LNCaP clone FGC (cell line): ENCODE data around the gene FAM3A.

ENCODE experiments used
- DNase-seq: peaks from one replicate; pipeline ENCODE4 v3.0.0-alpha.2; 2011; ENCODE audit warnings: low read depth
- H3K4me3 ChIP-seq: 2 replicates; pipeline ENCODE4 v1.5.1; 2011; ENCODE audit warnings: mild to moderate bottlenecking, low read depth, low read length, control low read depth
- TF ChIP-seq, protein P1 (sequence below): IDR thresholded peaks from 2 replicates; pipeline ENCODE4 v1.5.1; 2012; ENCODE audit warnings: mild to moderate bottlenecking; ENCODE audit not compliant: control insufficient read depth, insufficient read depth; ENCODE audit errors: extremely low read depth

Gene FAM3A

GRCh38 chrX:154482786-154483185 is 33.2 kb downstream of the FAM3A start:
- TF ChIP-seq, protein P1, sequence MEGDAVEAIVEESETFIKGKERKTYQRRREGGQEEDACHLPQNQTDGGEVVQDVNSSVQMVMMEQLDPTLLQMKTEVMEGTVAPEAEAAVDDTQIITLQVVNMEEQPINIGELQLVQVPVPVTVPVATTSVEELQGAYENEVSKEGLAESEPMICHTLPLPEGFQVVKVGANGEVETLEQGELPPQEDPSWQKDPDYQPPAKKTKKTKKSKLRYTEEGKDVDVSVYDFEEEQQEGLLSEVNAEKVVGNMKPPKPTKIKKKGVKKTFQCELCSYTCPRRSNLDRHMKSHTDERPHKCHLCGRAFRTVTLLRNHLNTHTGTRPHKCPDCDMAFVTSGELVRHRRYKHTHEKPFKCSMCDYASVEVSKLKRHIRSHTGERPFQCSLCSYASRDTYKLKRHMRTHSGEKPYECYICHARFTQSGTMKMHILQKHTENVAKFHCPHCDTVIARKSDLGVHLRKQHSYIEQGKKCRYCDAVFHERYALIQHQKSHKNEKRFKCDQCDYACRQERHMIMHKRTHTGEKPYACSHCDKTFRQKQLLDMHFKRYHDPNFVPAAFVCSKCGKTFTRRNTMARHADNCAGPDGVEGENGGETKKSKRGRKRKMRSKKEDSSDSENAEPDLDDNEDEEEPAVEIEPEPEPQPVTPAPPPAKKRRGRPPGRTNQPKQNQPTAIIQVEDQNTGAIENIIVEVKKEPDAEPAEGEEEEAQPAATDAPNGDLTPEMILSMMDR = no peak
- H3K4me3 ChIP-seq = no peak overlapping the region
- DNase-seq = no peak

DNA sequence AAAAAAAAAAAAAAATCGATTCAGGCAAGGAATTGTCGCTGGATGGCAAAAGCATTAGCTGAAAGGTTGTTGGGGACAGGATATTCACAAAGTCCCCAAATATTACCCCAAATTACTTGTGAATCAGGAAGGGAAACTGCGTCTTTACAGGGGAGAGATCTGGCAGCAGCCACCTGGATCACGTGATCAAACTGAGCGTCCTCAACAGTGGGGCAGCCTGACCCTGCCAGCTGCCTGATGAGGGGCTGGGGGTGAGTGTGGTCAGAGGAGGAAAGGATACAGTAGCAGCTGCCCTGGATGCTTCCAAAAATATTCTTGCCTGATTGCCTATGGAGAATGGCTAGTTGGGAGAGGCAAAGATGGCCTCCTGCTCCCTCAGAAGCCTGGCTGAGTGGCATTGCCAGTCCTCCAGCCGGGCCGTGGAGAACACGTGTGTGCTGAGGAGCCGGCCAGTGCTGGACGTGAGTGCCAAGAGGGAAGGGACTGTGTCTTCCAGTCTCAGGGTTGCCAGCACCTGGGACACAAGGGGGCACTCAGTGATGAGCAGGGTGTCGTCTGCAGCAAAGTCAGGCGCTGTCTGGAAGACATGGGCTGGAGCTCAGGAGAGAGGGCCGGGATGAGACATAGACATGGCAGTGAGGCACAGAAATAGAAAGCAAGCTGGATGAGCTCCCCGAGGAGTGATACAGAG is 34.0 kb downstream of the FAM3A start:
- no peak overlapping the region for H3K4me3 ChIP-seq
- TF ChIP-seq, protein P1 = no peak
- DNase-seq = no peak

- DNase-seq = no peak
- TF ChIP-seq, protein P1 = no peak
- no peak overlapping the region for H3K4me3 ChIP-seq
These were observed 34.8 kb downstream of the FAM3A start for GRCh38 chrX:154481195-154481594.

DNA sequence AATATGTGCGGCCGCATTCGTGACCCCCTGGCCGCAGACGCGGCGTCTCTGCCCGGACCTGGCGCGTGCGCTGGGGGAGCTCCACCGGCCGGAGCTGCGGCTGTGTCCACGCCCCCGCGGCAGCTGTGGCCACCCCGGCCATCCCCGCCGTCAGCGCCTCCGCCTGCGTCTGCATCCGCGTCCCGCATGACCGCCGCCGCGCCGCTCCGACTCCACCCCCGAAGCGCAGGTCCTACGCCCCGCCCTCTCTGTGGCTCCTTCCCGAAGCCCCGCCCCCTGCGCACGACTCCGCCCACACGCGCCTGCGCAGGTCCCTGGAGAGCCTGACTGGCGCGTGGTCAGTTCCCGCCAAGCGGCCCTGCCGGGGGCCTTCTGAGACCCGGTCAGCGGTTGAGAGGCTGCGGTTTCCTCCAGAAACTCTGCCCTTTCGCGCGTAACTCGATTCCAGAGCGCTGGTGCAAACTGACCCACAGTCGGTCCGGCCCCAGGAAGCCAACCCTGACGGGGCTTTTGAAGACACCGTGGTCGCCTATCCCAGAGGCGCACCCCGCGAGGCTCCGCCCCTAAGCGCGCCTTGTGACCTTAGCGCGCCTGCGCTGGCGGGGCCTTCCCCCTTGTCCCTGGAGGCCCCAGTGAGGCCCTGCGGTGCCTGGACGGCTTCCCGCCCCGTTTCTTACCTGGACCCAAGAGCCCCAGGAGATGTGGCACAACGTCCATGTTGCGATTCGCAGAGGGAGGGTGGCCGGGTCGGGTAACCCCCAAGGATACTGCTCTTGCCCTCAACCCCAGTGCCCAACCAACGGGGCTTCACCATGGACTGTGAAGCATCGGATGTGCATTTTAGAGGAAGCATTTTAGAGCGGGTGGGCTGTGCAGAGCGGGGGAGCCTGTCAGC is 37.1 kb downstream of the FAM3A start, which contains the start of gene LAGE3:
Gene LAGE3, minus strand, starts transcription at position 554 of the 895 bp plus-strand sequence. Its CDS starts 366 bp downstream, at position 188.
- TF ChIP-seq, protein P1 = no peak
- peak within 1 kb of the TSS; percentile 67 for H3K4me3 ChIP-seq
- DNase-seq = peak; percentile 61

DNA sequence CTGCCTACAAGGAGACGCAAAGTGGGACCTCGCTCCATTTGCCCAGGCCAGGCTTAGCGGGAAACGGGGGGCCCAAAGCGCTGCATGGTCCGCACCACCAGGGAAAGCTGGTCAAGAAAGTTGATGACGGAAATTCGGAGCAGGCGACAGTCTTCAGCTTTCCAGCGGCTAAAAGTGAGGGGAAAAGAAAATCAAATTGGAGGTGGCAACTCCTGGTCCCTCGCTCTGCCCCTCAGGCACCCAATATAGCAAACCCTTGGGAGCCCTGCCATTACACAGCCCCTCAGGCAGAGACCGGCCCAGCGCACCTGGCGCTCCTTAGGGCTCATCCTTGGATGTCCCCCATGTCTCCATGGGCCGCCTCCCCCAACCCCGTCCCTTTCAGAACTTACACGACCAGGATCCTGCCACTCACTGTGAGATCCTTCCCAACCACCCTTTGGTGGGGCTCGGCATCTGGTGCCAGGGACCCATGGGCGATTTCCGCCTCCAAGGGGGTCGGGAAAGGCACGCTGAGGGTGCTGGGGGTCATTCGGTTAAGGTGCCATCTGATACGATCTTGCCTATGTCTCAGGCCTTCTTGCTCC is 38.0 kb downstream of the FAM3A start:
- TF ChIP-seq, protein P1 = no peak
- DNase-seq = no peak

DNA sequence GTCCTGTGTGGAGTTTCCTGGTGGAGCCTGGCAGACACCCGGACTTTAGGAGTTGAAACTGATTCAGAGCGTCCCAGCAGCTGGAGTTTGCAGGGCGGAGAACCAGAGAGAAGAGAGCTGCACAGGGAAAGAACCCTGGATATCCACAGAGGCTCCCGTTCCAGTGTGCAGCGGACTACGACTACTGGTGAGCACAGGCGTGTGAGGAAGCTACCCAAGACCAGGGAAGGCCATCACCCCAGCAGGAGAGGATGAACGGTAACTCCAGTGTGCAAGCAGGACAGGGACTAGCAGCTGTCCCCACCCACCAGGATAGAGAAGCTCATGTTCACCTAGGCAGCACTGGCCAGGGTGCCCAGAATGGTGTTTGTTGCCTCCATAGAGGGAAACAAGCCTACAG is 39.2 kb downstream of the FAM3A start:
- TF ChIP-seq, protein P1 = no peak
- no peak for DNase-seq
- no peak overlapping the region for H3K4me3 ChIP-seq

More for the DNA sequence above, 38.0 kb downstream of the FAM3A start:
- H3K4me3 ChIP-seq = peak overlapping the region; percentile 67
